Lower leg skin (tissue), 4 donors: ENCODE measurements around the gene ENTREP1. TPM values are rescaled to one million over a fixed set of nuclear protein-coding genes. Genes with fewer than 3 reads are reported as not detected.

Experiments used
- DNase-seq, 2 donors: peaks; one replicate each; pipeline ENCODE4 v3.0.0-alpha.2; 2019; ENCODE audit warnings: low spot score in 2 of 2
- H3K4me3 ChIP-seq: fragments of 200-600 bp; sonication (generic); 2 replicates; pipeline ENCODE4 v1.5.1; 2017; ENCODE audit warnings: mild to moderate bottlenecking, low read depth; ENCODE audit not compliant: poor library complexity, severe bottlenecking
- POLR2A ChIP-seq, 2 donors: fragments of 450-650 bp; IDR thresholded peaks; one replicate each; pipeline ENCODE4 v1.6.1; 2016 to 2017; ENCODE audit warnings: antibody characterized with exemption in 2 of 2, mild to moderate bottlenecking in 1 of 2, moderate library complexity in 1 of 2
- WGBS, 2 donors: methylation state at CpG; one replicate each; pipeline ENCODE4 v1.1.5; 2018; 5-methylcytosine and 5-hydroxymethylcytosine counted together
- intact Hi-C: fragments of 100-400 bp; cut with DNase I; formaldehyde crosslinking; loops from one replicate; pipeline ENCODE4 v1.15.0; 2023; ENCODE audit warnings: low total_unique reads
- total RNA-seq, 4 donors: library from RNA; depleted of rRNA; stranded (reverse); fragments of >200 nt; gene quantifications; one replicate each; pipeline ENCODE4 v1.1.0, GENCODE V29; 2016
- TF ChIP-seq, protein P1 (sequence below), 3 donors: fragments of 450-650 bp; IDR thresholded peaks; one replicate each; pipeline ENCODE4 v1.5.1; 2016; ENCODE audit warnings: antibody characterized with exemption in 3 of 3, mild to moderate bottlenecking in 3 of 3, moderate library complexity in 2 of 3

The ENTREP1 gene
- total RNA-seq, 4 donors from 2014 or later = 12.7 to 19.1 (median 16.3) TPM

DNA sequence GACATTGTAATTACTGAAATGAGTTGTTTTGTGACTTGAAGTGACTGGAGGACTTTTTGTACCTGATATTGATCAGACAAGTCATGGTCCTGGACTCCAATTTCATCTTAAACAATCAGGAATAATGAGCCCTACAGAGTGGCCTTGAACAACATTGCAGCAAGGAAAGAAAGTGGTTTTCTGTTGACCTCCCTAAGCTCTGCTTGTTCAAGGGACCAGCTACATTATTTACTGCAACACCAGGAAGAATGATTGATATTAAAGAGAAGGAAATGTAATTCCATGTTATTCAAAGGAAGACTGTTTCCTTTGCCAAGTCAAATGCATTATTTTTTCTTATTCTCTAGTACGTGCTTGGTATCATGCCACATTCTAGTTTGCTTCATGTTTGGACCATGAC lies 22.6 kb downstream of the ENTREP1 start:
- intact Hi-C loops = no loop called here
- no peak for DNase-seq
- WGBS, 2 donors = 33 to 34% methylated on average over 1 of the region's 1 CpG
- TF ChIP-seq POLR2A (IDR thresholded peaks at IDR 0.05) = no peak
- TF ChIP-seq, protein P1, sequence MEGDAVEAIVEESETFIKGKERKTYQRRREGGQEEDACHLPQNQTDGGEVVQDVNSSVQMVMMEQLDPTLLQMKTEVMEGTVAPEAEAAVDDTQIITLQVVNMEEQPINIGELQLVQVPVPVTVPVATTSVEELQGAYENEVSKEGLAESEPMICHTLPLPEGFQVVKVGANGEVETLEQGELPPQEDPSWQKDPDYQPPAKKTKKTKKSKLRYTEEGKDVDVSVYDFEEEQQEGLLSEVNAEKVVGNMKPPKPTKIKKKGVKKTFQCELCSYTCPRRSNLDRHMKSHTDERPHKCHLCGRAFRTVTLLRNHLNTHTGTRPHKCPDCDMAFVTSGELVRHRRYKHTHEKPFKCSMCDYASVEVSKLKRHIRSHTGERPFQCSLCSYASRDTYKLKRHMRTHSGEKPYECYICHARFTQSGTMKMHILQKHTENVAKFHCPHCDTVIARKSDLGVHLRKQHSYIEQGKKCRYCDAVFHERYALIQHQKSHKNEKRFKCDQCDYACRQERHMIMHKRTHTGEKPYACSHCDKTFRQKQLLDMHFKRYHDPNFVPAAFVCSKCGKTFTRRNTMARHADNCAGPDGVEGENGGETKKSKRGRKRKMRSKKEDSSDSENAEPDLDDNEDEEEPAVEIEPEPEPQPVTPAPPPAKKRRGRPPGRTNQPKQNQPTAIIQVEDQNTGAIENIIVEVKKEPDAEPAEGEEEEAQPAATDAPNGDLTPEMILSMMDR (IDR thresholded peaks at IDR 0.05) = no peak
- no peak overlapping the region for H3K4me3 ChIP-seq

DNA sequence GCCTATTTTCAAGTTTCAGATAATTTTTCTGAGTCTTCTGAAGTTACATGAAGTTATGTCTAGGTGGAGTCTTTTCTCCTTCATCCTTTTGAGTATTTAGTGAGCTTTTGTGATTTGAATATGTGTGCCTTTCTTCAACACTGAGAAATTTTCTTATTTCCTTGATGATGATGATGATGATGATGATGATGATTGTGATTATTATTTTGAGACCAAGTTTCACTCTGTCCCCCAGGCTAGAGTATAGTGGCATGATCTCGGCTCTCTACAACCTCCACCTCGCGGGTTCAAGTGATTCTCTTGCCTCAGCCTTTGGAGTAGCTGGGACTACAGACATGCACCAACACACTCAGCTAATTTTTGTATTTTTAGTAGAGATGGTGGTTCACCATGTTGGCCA lies 26.2 kb downstream of the ENTREP1 start:
- intact Hi-C loops = no loop called here
- TF ChIP-seq, protein P1 (IDR thresholded peaks at IDR 0.05) = no peak
- TF ChIP-seq POLR2A (IDR thresholded peaks at IDR 0.05) = no peak
- no peak for DNase-seq
- no peak overlapping the region for H3K4me3 ChIP-seq
- WGBS, 2 donors = 94 to 96% methylated on average over 3 of the region's 3 CpGs

DNA sequence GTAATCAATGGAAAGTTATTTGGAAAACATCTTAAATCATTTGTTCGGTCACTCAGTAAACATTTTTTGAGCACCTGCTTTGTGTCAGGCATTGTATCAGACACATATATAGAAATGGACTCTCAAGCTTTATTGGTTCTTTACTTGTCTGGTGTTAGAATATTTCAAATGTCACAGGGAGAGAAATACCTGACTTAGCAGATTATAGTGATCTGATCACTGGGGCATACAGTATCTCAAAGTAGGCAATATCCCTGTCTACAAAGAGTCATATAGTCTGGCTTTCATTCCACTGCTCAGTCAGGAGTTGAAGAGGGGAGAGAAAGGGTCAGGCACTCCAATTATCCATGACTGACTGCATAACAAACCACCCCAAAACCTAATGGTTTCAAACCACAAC lies 30.2 kb downstream of the ENTREP1 start:
- DNase-seq = no peak
- 94 to 100% methylated on average over 1 of the region's 1 CpG for WGBS, 2 donors
- TF ChIP-seq POLR2A (IDR thresholded peaks at IDR 0.05) = no peak
- TF ChIP-seq, protein P1 (IDR thresholded peaks at IDR 0.05) = no peak

DNA sequence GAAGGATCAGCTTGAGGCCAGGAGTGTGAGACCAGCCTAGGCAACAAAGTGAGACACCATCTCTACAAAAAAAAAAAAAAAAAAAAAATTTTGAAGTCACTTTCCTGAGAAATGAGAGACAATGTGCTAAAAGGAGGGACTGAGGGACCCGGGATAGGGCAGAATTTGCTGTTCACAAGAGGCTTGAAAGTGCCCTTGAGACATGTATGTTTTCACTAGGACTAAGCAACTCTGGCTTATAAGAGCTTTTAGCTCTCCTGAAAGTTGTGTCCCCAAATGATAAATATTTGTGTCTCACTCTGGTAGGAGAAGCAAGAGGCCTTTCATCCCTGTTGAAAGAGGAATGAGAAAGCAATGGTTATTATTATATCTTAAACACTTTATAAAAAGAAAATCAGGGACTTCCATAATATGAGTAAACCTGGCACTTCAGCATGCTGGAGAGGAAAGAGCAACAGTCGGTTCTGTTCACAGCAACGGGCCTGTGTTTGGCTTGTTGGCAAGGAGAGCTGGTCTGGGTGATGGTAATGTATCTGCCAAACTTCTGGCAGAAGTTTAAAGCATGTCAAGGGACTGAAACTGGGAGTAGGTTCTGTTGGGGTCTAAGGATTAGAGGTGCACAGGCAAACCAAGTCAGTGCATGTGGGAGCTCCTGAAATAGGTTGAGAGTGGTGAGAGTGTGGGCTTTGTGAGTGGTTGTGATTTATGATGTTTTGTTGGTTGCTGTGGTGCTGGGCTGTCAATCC lies 32.2 kb downstream of the ENTREP1 start:
- WGBS, 2 donors = 18 to 31% methylated on average over 3 of the region's 3 CpGs
- intact Hi-C loops = no loop called here

More for the DNA sequence above, 30.2 kb downstream of the ENTREP1 start:
- H3K4me3 ChIP-seq = no peak overlapping the region
- intact Hi-C loops = no loop called here

DNA sequence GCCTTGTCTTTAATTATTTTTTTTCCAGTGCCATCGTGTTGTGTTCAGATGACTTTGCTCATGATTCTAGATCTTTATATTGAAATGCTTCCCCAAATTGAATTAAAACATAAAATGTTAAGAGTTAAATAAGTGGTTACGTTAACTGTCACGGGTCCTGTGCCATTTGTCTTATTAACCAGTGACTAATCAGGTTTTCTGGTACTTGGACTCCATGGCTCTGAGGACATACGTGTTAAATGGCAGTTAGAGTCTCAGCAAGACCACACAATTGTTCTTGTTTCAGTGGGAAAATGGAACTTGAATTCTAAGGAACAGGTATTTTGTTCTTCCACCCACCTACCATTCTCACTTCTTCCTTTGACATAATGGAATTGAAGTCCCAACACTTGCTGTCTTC lies 32.8 kb downstream of the ENTREP1 start:
- intact Hi-C loops = no loop called here
- TF ChIP-seq POLR2A (IDR thresholded peaks at IDR 0.05) = no peak
- TF ChIP-seq, protein P1 (IDR thresholded peaks at IDR 0.05) = no peak
- H3K4me3 ChIP-seq = no peak overlapping the region
- 38 to 40% methylated on average over 4 of the region's 4 CpGs for WGBS, 2 donors
- no peak for DNase-seq

More for the DNA sequence above, 32.2 kb downstream of the ENTREP1 start:
- TF ChIP-seq, protein P1 (IDR thresholded peaks at IDR 0.05) = no peak
- no peak for TF ChIP-seq POLR2A (IDR thresholded peaks at IDR 0.05)
- H3K4me3 ChIP-seq = no peak overlapping the region
- DNase-seq = no peak

DNA sequence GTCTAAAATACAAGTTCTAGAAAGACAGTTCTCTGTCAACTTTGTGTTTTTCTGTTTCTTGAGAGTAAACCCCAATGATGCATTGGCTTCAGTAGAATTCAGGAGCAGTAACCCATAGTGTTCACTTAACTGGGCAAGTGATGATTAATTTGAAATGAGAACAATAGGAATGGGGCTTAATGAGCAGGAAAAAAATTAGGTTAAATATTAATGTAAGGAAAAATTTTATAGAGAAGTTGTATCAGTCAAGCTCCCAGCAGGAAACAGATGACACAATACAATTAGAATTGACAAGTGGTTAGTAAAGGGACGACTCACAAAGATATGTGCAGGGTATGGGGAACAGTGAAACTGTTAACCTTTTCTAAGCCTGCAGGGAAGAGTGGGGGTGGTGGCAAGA lies 38.2 kb downstream of the ENTREP1 start:
- DNase-seq = no peak
- intact Hi-C loops = no loop called here
- 31% methylated on average over 1 of the region's 1 CpG for WGBS, 2 donors
- H3K4me3 ChIP-seq = no peak overlapping the region
- TF ChIP-seq POLR2A (IDR thresholded peaks at IDR 0.05) = no peak
